KOPT-K1 (cell line): ENCODE data around the gene IL2.

Experiments used
- H3K27ac ChIP-seq: fragments of 200-600 bp; sonication (generic); 2 replicates; pipeline ENCODE4 v1.5.1; 2016; ENCODE audit warnings: antibody characterized with exemption, mild to moderate bottlenecking, low read depth, low read length; ENCODE audit not compliant: poor library complexity, severe bottlenecking
- H3K36me3 ChIP-seq: fragments of 200-600 bp; sonication (generic); 2 replicates; pipeline ENCODE4 v1.5.1; 2017; ENCODE audit warnings: antibody characterized with exemption, mild to moderate bottlenecking, low read length, moderate library complexity; ENCODE audit not compliant: insufficient read depth
- H3K9me3 ChIP-seq: fragments of 200-600 bp; sonication (generic); 2 replicates; pipeline ENCODE4 v1.5.1; 2017; ENCODE audit warnings: antibody characterized with exemption, low read length, mild to moderate bottlenecking; ENCODE audit not compliant: insufficient read depth, poor library complexity, severe bottlenecking

Gene IL2

GRCh38 chr4:122450847-122451246, 5.7 kb downstream of the IL2 start:
- Histone ChIP-seq H3K36me3 (no peaks in the 10 kb centered on the region), H3K9me3 (no peaks in the 10 kb centered on the region), H3K27ac (no peak overlapping the region)

GRCh38 chr4:122434285-122434684, 22.2 kb downstream of the IL2 start:
- Histone ChIP-seq H3K9me3 (no peaks in the 10 kb centered on the region), H3K36me3 (no peaks in the 10 kb centered on the region), H3K27ac (no peak overlapping the region)

- Histone ChIP-seq H3K27ac (no peak overlapping the region), H3K9me3 (no peaks in the 10 kb centered on the region)
Measured at GRCh38 chr4:122431351-122431750, 25.2 kb downstream of the IL2 start.

GRCh38 chr4:122423246-122423645, 33.3 kb downstream of the IL2 start:
- Histone ChIP-seq H3K9me3 (peaks cover 3% of the 10 kb centered on the region), H3K27ac (no peak overlapping the region), H3K36me3 (no peaks in the 10 kb centered on the region)

More at GRCh38 chr4:122431351-122431750, 25.2 kb downstream of the IL2 start:
- H3K36me3 ChIP-seq = no peaks in the 10 kb centered on the region

GRCh38 chr4:122412547-122412946, 44.0 kb downstream of the IL2 start:
- Histone ChIP-seq H3K27ac (no peak overlapping the region), H3K36me3 (no peaks in the 10 kb centered on the region), H3K9me3 (no peaks in the 10 kb centered on the region)

- Histone ChIP-seq H3K27ac (no peak overlapping the region), H3K36me3 (no peaks in the 10 kb centered on the region), H3K9me3 (no peaks in the 10 kb centered on the region)
Measured at GRCh38 chr4:122403861-122404260, 52.7 kb downstream of the IL2 start.
